Measurements from ENCODE around the gene LRRC47.

LRRC47 gene

GRCh38 chr1:3740752-3741151, 55.5 kb downstream of the LRRC47 start:
- Histone ChIP-seq H4K8ac (ENCODE audit: low read depth, low read length) (no peak overlapping the region), H3K18ac (ENCODE audit: low read length) (no peak overlapping the region), H3K4me3 (ENCODE audit: low read depth, low read length) (no peak overlapping the region), H3K14ac (ENCODE audit: low read length) (no peak overlapping the region), H3K23ac (ENCODE audit: low read length) (no peak overlapping the region), H3K4me2 (ENCODE audit: low read length) (no peak overlapping the region), H2AK5ac (ENCODE audit: low read length) (no peak overlapping the region), H3K4ac (ENCODE audit: low read depth, low read length) (no peak overlapping the region), H3K27ac (ENCODE audit: low read depth, low read length) (no peak overlapping the region), H3K27me3 (ENCODE audit: insufficient read depth, low read length) (no peaks in the 10 kb centered on the region), H4K12ac (ENCODE audit: low read depth, low read length) (no peak overlapping the region), H3K36me3 (ENCODE audit: control insufficient read depth in 1 of 2, insufficient read depth in 2 of 2, low read length in 2 of 2) (peaks cover 43 to 49% of the 10 kb centered on the region in 2 experiments), H3K9me3 (ENCODE audit: insufficient read depth, low read depth, low read length) (peaks cover 4% of the 10 kb centered on the region), H4K91ac (ENCODE audit: low read depth, low read length) (no peak overlapping the region), H2AFZ (ENCODE audit: insufficient read depth, low read length, poor library complexity) (no peak overlapping the region), H3K79me1 (ENCODE audit: low read length) (no peaks in the 10 kb centered on the region), H3K4me1 (ENCODE audit: control insufficient read depth in 1 of 2, insufficient read depth in 2 of 2, low read length in 2 of 2) (no peaks in the 10 kb centered on the region), H2BK120ac (ENCODE audit: insufficient read depth, low read length, poor library complexity) (no peak overlapping the region), H2BK5ac (ENCODE audit: low read depth, low read length, poor library complexity) (no peak overlapping the region), H3K9ac (ENCODE audit: low read length) (no peak overlapping the region), H2BK12ac (ENCODE audit: low read length) (no peak overlapping the region), H3K79me2 (ENCODE audit: control insufficient read depth, insufficient read depth, low read length, poor library complexity) (no peaks in the 10 kb centered on the region)
- DNase-seq, result no peak
- no CpG with 5 or more reads among the region's 13 CpGs for WGBS (ENCODE audit: extremely low coverage, insufficient coverage, insufficient read length)

- H3K9ac ChIP-seq (ENCODE audit: low read length), result no peak overlapping the region
- no peaks in the 10 kb centered on the region for H3K79me2 ChIP-seq (ENCODE audit: control insufficient read depth, insufficient read depth, low read length, poor library complexity)
- H4K91ac ChIP-seq (ENCODE audit: low read depth, low read length), result no peak overlapping the region
- no peaks in the 10 kb centered on the region for H3K27me3 ChIP-seq (ENCODE audit: insufficient read depth, low read length)
- H2AFZ ChIP-seq (ENCODE audit: insufficient read depth, low read length, poor library complexity), result no peak overlapping the region
- no peak overlapping the region for H2BK12ac ChIP-seq (ENCODE audit: low read length)
- H3K4ac ChIP-seq (ENCODE audit: low read depth, low read length), result no peak overlapping the region
- no peaks in the 10 kb centered on the region for H3K79me1 ChIP-seq (ENCODE audit: low read length)
- no peaks in the 10 kb centered on the region for H3K4me1 ChIP-seq (ENCODE audit: control insufficient read depth in 1 of 2, insufficient read depth in 2 of 2, low read length in 2 of 2)
- no peak overlapping the region for H3K14ac ChIP-seq (ENCODE audit: low read length)
- H2BK5ac ChIP-seq (ENCODE audit: low read depth, low read length, poor library complexity), result no peak overlapping the region
- H4K8ac ChIP-seq (ENCODE audit: low read depth, low read length), result no peak overlapping the region
- no CpG with 5 or more reads among the region's 9 CpGs for WGBS (ENCODE audit: extremely low coverage, insufficient coverage, insufficient read length)
- no peak overlapping the region for H3K4me2 ChIP-seq (ENCODE audit: low read length)
- H3K23ac ChIP-seq (ENCODE audit: low read length), result no peak overlapping the region
- no peak overlapping the region for H3K27ac ChIP-seq (ENCODE audit: low read depth, low read length)
- H2AK5ac ChIP-seq (ENCODE audit: low read length), result no peak overlapping the region
- no peak overlapping the region for H3K18ac ChIP-seq (ENCODE audit: low read length)
- no peak for DNase-seq
- peaks cover 44 to 46% of the 10 kb centered on the region in 2 experiments for H3K36me3 ChIP-seq (ENCODE audit: control insufficient read depth in 1 of 2, insufficient read depth in 2 of 2, low read length in 2 of 2)
- H2BK120ac ChIP-seq (ENCODE audit: insufficient read depth, low read length, poor library complexity), result no peak overlapping the region
- H3K9me3 ChIP-seq (ENCODE audit: insufficient read depth, low read depth, low read length), result peaks cover 4% of the 10 kb centered on the region
- H4K12ac ChIP-seq (ENCODE audit: low read depth, low read length), result no peak overlapping the region
- no peak overlapping the region for H3K4me3 ChIP-seq (ENCODE audit: low read depth, low read length)
Observed at GRCh38 chr1:3740042-3740441, 56.3 kb downstream of the LRRC47 start.

GRCh38 chr1:3738943-3739342, 57.4 kb downstream of the LRRC47 start:
- Histone ChIP-seq H3K18ac (ENCODE audit: low read length) (no peak overlapping the region), H2BK5ac (ENCODE audit: low read depth, low read length, poor library complexity) (no peak overlapping the region), H3K4me3 (ENCODE audit: low read depth, low read length) (no peak overlapping the region), H2AFZ (ENCODE audit: insufficient read depth, low read length, poor library complexity) (no peak overlapping the region), H2AK5ac (ENCODE audit: low read length) (no peak overlapping the region), H3K23ac (ENCODE audit: low read length) (no peak overlapping the region), H4K8ac (ENCODE audit: low read depth, low read length) (no peak overlapping the region), H3K27me3 (ENCODE audit: insufficient read depth, low read length) (no peaks in the 10 kb centered on the region), H3K27ac (ENCODE audit: low read depth, low read length) (no peak overlapping the region), H3K4me1 (ENCODE audit: control insufficient read depth in 1 of 2, insufficient read depth in 2 of 2, low read length in 2 of 2) (no peaks in the 10 kb centered on the region), H3K14ac (ENCODE audit: low read length) (no peak overlapping the region), H3K79me1 (ENCODE audit: low read length) (no peaks in the 10 kb centered on the region), H4K12ac (ENCODE audit: low read depth, low read length) (no peak overlapping the region), H3K79me2 (ENCODE audit: control insufficient read depth, insufficient read depth, low read length, poor library complexity) (no peaks in the 10 kb centered on the region), H2BK120ac (ENCODE audit: insufficient read depth, low read length, poor library complexity) (no peak overlapping the region), H3K9ac (ENCODE audit: low read length) (no peak overlapping the region), H3K4ac (ENCODE audit: low read depth, low read length) (no peak overlapping the region), H3K4me2 (ENCODE audit: low read length) (no peak overlapping the region), H3K36me3 (ENCODE audit: control insufficient read depth in 1 of 2, insufficient read depth in 2 of 2, low read length in 2 of 2) (peaks cover 45 to 47% of the 10 kb centered on the region in 2 experiments), H3K9me3 (ENCODE audit: insufficient read depth, low read depth, low read length) (peaks cover 4% of the 10 kb centered on the region), H4K91ac (ENCODE audit: low read depth, low read length) (no peak overlapping the region), H2BK12ac (ENCODE audit: low read length) (no peak overlapping the region)
- no CpG with 5 or more reads among the region's 12 CpGs for WGBS (ENCODE audit: extremely low coverage, insufficient coverage, insufficient read length)
- no peak for DNase-seq

- Histone ChIP-seq H2BK5ac (ENCODE audit: low read depth, low read length, poor library complexity) (no peak overlapping the region), H3K9ac (ENCODE audit: low read length) (no peak overlapping the region), H3K79me1 (ENCODE audit: low read length) (no peaks in the 10 kb centered on the region), H3K23ac (ENCODE audit: low read length) (no peak overlapping the region), H3K4me3 (ENCODE audit: low read depth, low read length) (no peak overlapping the region), H3K79me2 (ENCODE audit: control insufficient read depth, insufficient read depth, low read length, poor library complexity) (no peaks in the 10 kb centered on the region), H3K18ac (ENCODE audit: low read length) (no peak overlapping the region), H4K8ac (ENCODE audit: low read depth, low read length) (no peak overlapping the region), H4K91ac (ENCODE audit: low read depth, low read length) (no peak overlapping the region), H3K4ac (ENCODE audit: low read depth, low read length) (no peak overlapping the region), H3K14ac (ENCODE audit: low read length) (no peak overlapping the region), H3K27me3 (ENCODE audit: insufficient read depth, low read length) (no peaks in the 10 kb centered on the region), H3K36me3 (ENCODE audit: control insufficient read depth in 1 of 2, insufficient read depth in 2 of 2, low read length in 2 of 2) (peaks cover 32% of the 10 kb centered on the region in 2 experiments), H2AFZ (ENCODE audit: insufficient read depth, low read length, poor library complexity) (no peak overlapping the region), H4K12ac (ENCODE audit: low read depth, low read length) (no peak overlapping the region), H3K9me3 (ENCODE audit: insufficient read depth, low read depth, low read length) (no peaks in the 10 kb centered on the region), H3K27ac (ENCODE audit: low read depth, low read length) (no peak overlapping the region), H3K4me2 (ENCODE audit: low read length) (no peak overlapping the region), H3K4me1 (ENCODE audit: control insufficient read depth in 1 of 2, insufficient read depth in 2 of 2, low read length in 2 of 2) (no peaks in the 10 kb centered on the region), H2BK120ac (ENCODE audit: insufficient read depth, low read length, poor library complexity) (no peak overlapping the region), H2BK12ac (ENCODE audit: low read length) (no peak overlapping the region), H2AK5ac (ENCODE audit: low read length) (no peak overlapping the region)
- no peak for DNase-seq
- no CpG with 5 or more reads among the region's 14 CpGs for WGBS (ENCODE audit: extremely low coverage, insufficient coverage, insufficient read length)
Observed at GRCh38 chr1:3736708-3737107, 59.6 kb downstream of the LRRC47 start.

Data from trophoblast cell (in vitro differentiated cells and primary cell).